Body of pancreas (tissue), 4 donors: ENCODE measurements around the gene IL12A.

Source experiments
- POLR2A ChIP-seq, 3 donors: fragments of 450-650 bp; IDR thresholded peaks; one replicate each; pipeline ENCODE4 v1.6.1; 2016; ENCODE audit warnings: antibody characterized with exemption in 3 of 3, mild to moderate bottlenecking in 2 of 3
- TF ChIP-seq, protein P1 (sequence below), 7 experiments: fragments of 450-650 bp in 4 of 7; fragments of 200-600 bp in 3 of 7; sonication (generic) in 3 of 7; IDR thresholded peaks; one replicate each; pipeline ENCODE4 v1.5.1; 2016 to 2019; ENCODE audit warnings: antibody characterized with exemption in 7 of 7

DNA sequence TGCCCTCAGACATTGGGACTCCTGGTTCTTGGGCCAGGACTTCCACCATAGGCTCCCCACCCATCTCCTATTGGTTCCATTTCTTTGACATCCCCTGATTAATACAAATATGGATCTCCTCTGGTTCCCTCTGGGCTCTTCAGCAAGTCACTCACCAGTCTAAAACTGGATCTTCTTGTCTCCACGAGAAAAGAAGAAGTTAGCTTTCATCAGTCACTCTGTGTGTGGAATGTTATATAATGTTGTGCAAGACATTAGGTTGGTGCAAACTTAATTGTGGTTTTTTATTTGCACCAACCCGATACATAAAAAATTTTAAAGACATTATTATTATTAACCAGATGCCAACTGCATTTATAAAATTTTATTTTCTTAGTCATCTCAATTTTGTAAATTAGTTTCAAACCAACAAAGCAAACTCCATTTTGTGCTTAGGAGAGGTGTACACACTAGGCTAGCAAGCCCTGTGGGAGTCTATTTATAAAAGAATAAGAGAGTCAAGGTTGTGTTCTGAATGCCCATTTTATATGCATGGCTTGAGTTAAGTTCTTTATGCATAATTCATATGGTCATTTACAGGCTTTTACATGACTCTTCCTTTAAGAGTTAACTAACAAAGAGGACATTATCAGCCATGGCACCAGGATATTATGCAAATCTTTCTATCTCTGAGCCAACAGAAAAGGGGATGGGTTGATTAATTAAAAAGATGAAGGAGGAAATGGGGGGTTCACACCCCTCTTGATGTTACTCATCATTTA is 35.1 kb upstream of the IL12A start:
- TF ChIP-seq, protein P1, sequence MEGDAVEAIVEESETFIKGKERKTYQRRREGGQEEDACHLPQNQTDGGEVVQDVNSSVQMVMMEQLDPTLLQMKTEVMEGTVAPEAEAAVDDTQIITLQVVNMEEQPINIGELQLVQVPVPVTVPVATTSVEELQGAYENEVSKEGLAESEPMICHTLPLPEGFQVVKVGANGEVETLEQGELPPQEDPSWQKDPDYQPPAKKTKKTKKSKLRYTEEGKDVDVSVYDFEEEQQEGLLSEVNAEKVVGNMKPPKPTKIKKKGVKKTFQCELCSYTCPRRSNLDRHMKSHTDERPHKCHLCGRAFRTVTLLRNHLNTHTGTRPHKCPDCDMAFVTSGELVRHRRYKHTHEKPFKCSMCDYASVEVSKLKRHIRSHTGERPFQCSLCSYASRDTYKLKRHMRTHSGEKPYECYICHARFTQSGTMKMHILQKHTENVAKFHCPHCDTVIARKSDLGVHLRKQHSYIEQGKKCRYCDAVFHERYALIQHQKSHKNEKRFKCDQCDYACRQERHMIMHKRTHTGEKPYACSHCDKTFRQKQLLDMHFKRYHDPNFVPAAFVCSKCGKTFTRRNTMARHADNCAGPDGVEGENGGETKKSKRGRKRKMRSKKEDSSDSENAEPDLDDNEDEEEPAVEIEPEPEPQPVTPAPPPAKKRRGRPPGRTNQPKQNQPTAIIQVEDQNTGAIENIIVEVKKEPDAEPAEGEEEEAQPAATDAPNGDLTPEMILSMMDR (IDR thresholded peaks at IDR 0.05) = no peak
- TF ChIP-seq POLR2A (IDR thresholded peaks at IDR 0.05) = no peak
